Chondrocyte (in vitro differentiated cells): ENCODE measurements around the gene SLC22A31. TPM values are rescaled to one million over a fixed set of nuclear protein-coding genes. Genes with fewer than 3 reads are reported as not detected.
A peak's percentile ranks its signal among the peaks of the same experiment; 100 is the strongest.

Experiments used
- DNase-seq: peaks from one replicate; pipeline ENCODE4 v3.0.0; 2021; ENCODE audit warnings: mixed read lengths, low spot score
- H3K27ac Mint-ChIP-seq: one replicate; pipeline ENCODE4 v1.8.0; 2021; ENCODE audit warnings: mild to moderate bottlenecking, moderate library complexity, mixed read lengths; ENCODE audit not compliant: unreplicated experiment
- H3K27me3 Mint-ChIP-seq: 2 replicates; pipeline ENCODE4 v1.8.0; 2021; ENCODE audit warnings: low read depth, mixed read lengths
- H3K36me3 Mint-ChIP-seq: 2 replicates; pipeline ENCODE4 v1.8.0; 2021; ENCODE audit warnings: low read depth, mixed read lengths
- H3K4me1 Mint-ChIP-seq: 2 replicates; pipeline ENCODE4 v1.8.0; 2021; ENCODE audit warnings: low read depth, mild to moderate bottlenecking, mixed read lengths
- H3K4me3 Mint-ChIP-seq: one replicate; pipeline ENCODE4 v1.8.0; 2021; ENCODE audit warnings: mild to moderate bottlenecking, moderate library complexity, mixed read lengths; ENCODE audit not compliant: unreplicated experiment
- H3K9me3 Mint-ChIP-seq: 2 replicates; pipeline ENCODE4 v1.8.0; 2021; ENCODE audit warnings: low read depth, mixed read lengths
- CTCF ChIP-seq: fragments of 200-600 bp; sonication (generic); IDR thresholded peaks from 2 replicates; pipeline ENCODE4 v1.5.0; 2021; ENCODE audit warnings: antibody characterized with exemption, mild to moderate bottlenecking, moderate library complexity
- total RNA-seq: library from RNA; stranded (reverse); gene quantifications from 3 replicates; pipeline ENCODE4 v1.2.1, GENCODE V29; 2021

Gene SLC22A31
- total RNA-seq, 1 donor from 2014 or later = 0.40 TPM

GRCh38 chr16:89172528-89173173 lies 27.7 kb downstream of the SLC22A31 start:
- Mint-ChIP-seq H3K27ac (no peak overlapping the region), H3K4me1 (peaks cover 15% of the 10 kb centered on the region), H3K27me3 (no peaks in the 10 kb centered on the region), H3K9me3 (no peaks in the 10 kb centered on the region), H3K36me3 (no peaks in the 10 kb centered on the region), H3K4me3 (no peak overlapping the region)
- DNase-seq = no peak
- no peak for TF ChIP-seq CTCF

GRCh38 chr16:89172171-89172527 lies 28.2 kb downstream of the SLC22A31 start:
- Mint-ChIP-seq H3K27me3 (no peaks in the 10 kb centered on the region), H3K36me3 (no peaks in the 10 kb centered on the region), H3K9me3 (no peaks in the 10 kb centered on the region), H3K4me1 (peaks cover 15% of the 10 kb centered on the region), H3K4me3 (no peak overlapping the region), H3K27ac (no peak overlapping the region)
- DNase-seq = no peak
- TF ChIP-seq CTCF = no peak

GRCh38 chr16:89171216-89172170 lies 28.8 kb downstream of the SLC22A31 start, which contains the start of gene CDH15:
Gene CDH15 (plus strand): TSS chr16:89171748. CDS start chr16:89171832, 84 bp downstream.
- Mint-ChIP-seq H3K36me3 (no peaks in the 10 kb centered on the region), H3K27ac (no peak within 1 kb of the TSS), H3K9me3 (no peaks in the 10 kb centered on the region), H3K4me1 (peaks cover 15% of the 10 kb centered on the region), H3K27me3 (peaks cover 3% of the 10 kb centered on the region), H3K4me3 (peak within 1 kb of the TSS; percentile 53)
- DNase-seq = no peak
- TF ChIP-seq CTCF = no peak

- Mint-ChIP-seq H3K36me3 (no peaks in the 10 kb centered on the region), H3K27me3 (peaks cover 7% of the 10 kb centered on the region), H3K4me1 (peaks cover 15% of the 10 kb centered on the region), H3K4me3 (peak overlapping the region; percentile 53), H3K9me3 (no peaks in the 10 kb centered on the region), H3K27ac (no peak overlapping the region)
- TF ChIP-seq CTCF = no peak
- no peak for DNase-seq
These were observed 29.8 kb downstream of the SLC22A31 start for GRCh38 chr16:89170346-89171215.

- H3K9me3 Mint-ChIP-seq = no peaks in the 10 kb centered on the region
- H3K4me3 Mint-ChIP-seq = no peak overlapping the region
- peaks cover 15% of the 10 kb centered on the region for H3K4me1 Mint-ChIP-seq
- DNase-seq = no peak
- H3K36me3 Mint-ChIP-seq = no peaks in the 10 kb centered on the region
- no peak for TF ChIP-seq CTCF
- H3K27me3 Mint-ChIP-seq = peaks cover 9% of the 10 kb centered on the region
- no peak overlapping the region for H3K27ac Mint-ChIP-seq
These were observed 30.6 kb downstream of the SLC22A31 start for GRCh38 chr16:89169778-89170177.
